MCF 10A (cell line): ENCODE measurements around the gene NHERF2. TPM values are rescaled to one million over a fixed set of nuclear protein-coding genes. Genes with fewer than 3 reads are reported as not detected.

Experiments used
- BruUV-seq: library from RNA; stranded (reverse); fragments of 400-500 nt; replicated peaks from 2 replicates; lab custom pipeline; 2021; lab: Mats Ljungman, UMichigan
- CTCF ChIA-PET: fragments of 300-600 bp; sonication (Branson Sonifier 250); formaldehyde crosslinking; extraction: SDS; loops from one replicate; lab custom pipeline; 2021; ENCODE audit warnings: antibody characterized with exemption, inconsistent platforms; lab: Yijun Ruan, JAX
- POLR2A ChIA-PET: fragments of 300-600, 350-650 bp; sonication (Branson Sonifier 250); formaldehyde crosslinking; extraction: SDS; loops from one replicate; lab custom pipeline; 2020; ENCODE audit warnings: antibody characterized with exemption, inconsistent platforms; lab: Yijun Ruan, JAX
- DNase-seq: peaks from one replicate; pipeline ENCODE4 v3.0.0-alpha.2; 2018; ENCODE audit not compliant: unreplicated experiment
- H3K27ac Mint-ChIP-seq: one replicate; pipeline ENCODE4 v1.8.0; 2022; ENCODE audit warnings: mild to moderate bottlenecking, low read depth, mixed read lengths; ENCODE audit not compliant: unreplicated experiment
- H3K27me3 Mint-ChIP-seq: one replicate; pipeline ENCODE4 v1.8.0; 2022; ENCODE audit warnings: mixed read lengths; ENCODE audit not compliant: insufficient read depth, unreplicated experiment
- H3K36me3 Mint-ChIP-seq: one replicate; pipeline ENCODE4 v1.8.0; 2022; ENCODE audit warnings: mild to moderate bottlenecking, moderate library complexity, mixed read lengths; ENCODE audit not compliant: insufficient read depth, unreplicated experiment
- H3K4me1 Mint-ChIP-seq: one replicate; pipeline ENCODE4 v1.8.0; 2022; ENCODE audit warnings: mixed read lengths; ENCODE audit not compliant: insufficient read depth, unreplicated experiment
- H3K4me3 Mint-ChIP-seq: one replicate; pipeline ENCODE4 v1.8.0; 2022; ENCODE audit warnings: mild to moderate bottlenecking, moderate library complexity, mixed read lengths; ENCODE audit not compliant: unreplicated experiment
- H3K9me3 Mint-ChIP-seq: one replicate; pipeline ENCODE4 v1.8.0; 2022; ENCODE audit warnings: mixed read lengths; ENCODE audit not compliant: unreplicated experiment
- CTCF ChIP-seq: fragments of 200-600 bp; IDR thresholded peaks from one replicate; pipeline ENCODE4 v1.8.0; 2022; ENCODE audit warnings: antibody characterized with exemption, mild to moderate bottlenecking; ENCODE audit not compliant: unreplicated experiment
- intact Hi-C: fragments of 100-400 bp; cut with micrococcal nuclease; formaldehyde crosslinking; loops from 2 replicates; pipeline ENCODE4 v1.14.1; 2022
- total RNA-seq: library from RNA; stranded (reverse); gene quantifications from 2 replicates; pipeline ENCODE4 v1.2.3, GENCODE V29; 2022

The NHERF2 gene
- total RNA-seq, 1 experiment from 2014 or later = 14.5 TPM

GRCh38 chr16:1992704-1993317 is 33.9 kb upstream of the NHERF2 start:
- intact Hi-C loops = no loop called here
- Mint-ChIP-seq H3K4me3 (no peak overlapping the region), H3K9me3 (no peaks in the 10 kb centered on the region), H3K27me3 (no peaks in the 10 kb centered on the region), H3K27ac (no peak overlapping the region), H3K4me1 (peaks cover 18% of the 10 kb centered on the region), H3K36me3 (peaks cover 38% of the 10 kb centered on the region)
- DNase-seq = no peak
- ChIA-PET CTCF (interaction anchor here (0.6 to 1.5 kb wide), 4 partner anchors 11 to 979 kb away, joined by 3 to 6 read pairs (median 3); no protein-coding TSS in a partner anchor), POLR2A (interaction anchor here (1.1 to 1.2 kb wide), 2 partner anchors 9 to 21 kb away, joined by 7 to 9 read pairs; partner anchors contain the start of genes GFER and TBL3)
- TF ChIP-seq CTCF = no peak
- BruUV-seq = no TSS peak

GRCh38 chr16:1993731-1994131 is 33.0 kb upstream of the NHERF2 start:
- POLR2A ChIA-PET = interaction anchor here (1.0 to 4.8 kb wide), 7 partner anchors 9 to 29 kb away, joined by 3 to 41 read pairs (median 4); partner anchors contain the start of genes GFER, RPS2, TBL3 and ZNF598
- CTCF ChIA-PET = interaction anchor here (0.6 to 1.5 kb wide), 2 partner anchors 10 to 978 kb away, joined by 3 to 6 read pairs; no protein-coding TSS in a partner anchor
- peak; percentile 88 for DNase-seq
- H3K4me1 Mint-ChIP-seq = peaks cover 14% of the 10 kb centered on the region
- TF ChIP-seq CTCF = no peak
- H3K4me3 Mint-ChIP-seq = no peak overlapping the region
- H3K27me3 Mint-ChIP-seq = no peaks in the 10 kb centered on the region
- no peaks in the 10 kb centered on the region for H3K9me3 Mint-ChIP-seq
- H3K36me3 Mint-ChIP-seq = peaks cover 41% of the 10 kb centered on the region
- H3K27ac Mint-ChIP-seq = peak overlapping the region; percentile 80
- intact Hi-C loops = no loop called here
- BruUV-seq = no TSS peak

GRCh38 chr16:1997494-1998359 is 29.0 kb upstream of the NHERF2 start:
- Mint-ChIP-seq H3K4me1 (peaks cover 13% of the 10 kb centered on the region), H3K4me3 (no peak overlapping the region), H3K9me3 (no peaks in the 10 kb centered on the region), H3K36me3 (peaks cover 60% of the 10 kb centered on the region), H3K27me3 (no peaks in the 10 kb centered on the region), H3K27ac (no peak overlapping the region)
- ChIA-PET POLR2A (interaction anchor here (0.7 to 4.8 kb wide), 4 partner anchors 10 to 47 kb away, joined by 4 to 41 read pairs (median 9); partner anchors contain the start of genes GFER and ZNF598), CTCF (interaction anchor here (0.6 kb wide), 1 partner anchor 74 kb away, joined by 3 read pairs; no protein-coding TSS in a partner anchor)
- intact Hi-C loops = no loop called here
- TF ChIP-seq CTCF = no peak
- no peak for DNase-seq
- TSS peak; percentile 41 for BruUV-seq
